Effector memory CD8-positive, alpha-beta T cell (primary cell): Measurements from ENCODE around the gene PCDHA10.

Experiments used
- ATAC-seq: fragments of 150-1000 bp; cut with Tn5 transposase; replicated peaks from 2 replicates; pipeline ENCODE4 v1.10.0; 2021; ENCODE audit warnings: mild to moderate bottlenecking, moderate library complexity
- DNase-seq, 3 experiments: peaks; one replicate each; pipeline ENCODE4 v3.0.0; 2021
- H3K27ac Mint-ChIP-seq, 2 donors: one replicate each; pipeline ENCODE4 v1.8.0; 2022; ENCODE audit warnings: mild to moderate bottlenecking in 2 of 2, mixed read lengths in 2 of 2, moderate library complexity in 2 of 2
- H3K27me3 Mint-ChIP-seq, 2 donors: one replicate each; pipeline ENCODE4 v1.8.0; 2022; ENCODE audit warnings: mixed read lengths in 2 of 2
- H3K36me3 Mint-ChIP-seq: one replicate; pipeline ENCODE4 v1.8.0; 2022; ENCODE audit warnings: mild to moderate bottlenecking, moderate library complexity, mixed read lengths; ENCODE audit not compliant: insufficient read depth
- H3K4me1 Mint-ChIP-seq, 2 donors: one replicate each; pipeline ENCODE4 v1.8.0; 2022; ENCODE audit warnings: low read depth in 2 of 2, mixed read lengths in 2 of 2
- H3K4me3 Mint-ChIP-seq, 2 donors: one replicate each; pipeline ENCODE4 v1.8.0; 2022; ENCODE audit warnings: mild to moderate bottlenecking in 2 of 2, mixed read lengths in 2 of 2, moderate library complexity in 2 of 2
- H3K9me3 Mint-ChIP-seq, 2 donors: one replicate each; pipeline ENCODE4 v1.8.0; 2022; ENCODE audit warnings: mixed read lengths in 2 of 2

The PCDHA10 gene

DNA sequence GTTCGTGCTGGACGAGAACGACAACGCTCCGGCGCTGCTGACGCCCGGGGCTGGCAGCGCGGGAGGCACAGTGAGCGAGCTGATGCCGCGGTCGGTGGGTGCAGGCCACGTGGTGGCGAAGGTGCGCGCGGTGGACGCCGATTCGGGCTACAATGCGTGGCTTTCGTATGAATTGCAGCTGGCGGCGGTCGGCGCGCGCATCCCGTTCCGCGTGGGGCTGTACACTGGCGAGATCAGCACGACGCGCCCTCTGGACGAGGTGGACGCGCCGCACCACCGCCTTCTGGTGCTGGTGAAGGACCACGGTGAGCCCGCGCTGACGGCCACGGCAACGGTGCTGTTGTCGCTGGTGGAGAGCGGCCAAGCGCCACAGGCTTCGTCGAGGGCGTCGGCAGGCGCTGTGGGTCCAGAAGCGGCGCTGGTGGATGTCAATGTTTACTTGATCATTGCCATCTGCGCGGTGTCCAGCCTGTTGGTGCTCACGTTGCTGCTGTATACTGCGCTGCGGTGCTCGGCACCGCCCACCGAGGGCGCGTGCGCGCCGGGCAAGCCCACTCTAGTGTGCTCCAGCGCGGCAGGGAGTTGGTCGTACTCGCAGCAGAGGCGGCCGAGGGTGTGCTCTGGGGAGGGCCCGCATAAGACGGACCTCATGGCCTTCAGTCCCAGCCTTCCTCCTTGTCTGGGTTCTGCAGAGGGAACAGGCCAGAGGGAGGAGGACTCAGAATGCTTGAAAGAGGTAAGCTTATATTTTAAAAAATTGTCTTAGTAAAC is 28.4 kb downstream of the PCDHA10 start:
- no peak for ATAC-seq
- peaks cover 0 to 2% of the 10 kb centered on the region in 2 donors for H3K9me3 Mint-ChIP-seq

DNA sequence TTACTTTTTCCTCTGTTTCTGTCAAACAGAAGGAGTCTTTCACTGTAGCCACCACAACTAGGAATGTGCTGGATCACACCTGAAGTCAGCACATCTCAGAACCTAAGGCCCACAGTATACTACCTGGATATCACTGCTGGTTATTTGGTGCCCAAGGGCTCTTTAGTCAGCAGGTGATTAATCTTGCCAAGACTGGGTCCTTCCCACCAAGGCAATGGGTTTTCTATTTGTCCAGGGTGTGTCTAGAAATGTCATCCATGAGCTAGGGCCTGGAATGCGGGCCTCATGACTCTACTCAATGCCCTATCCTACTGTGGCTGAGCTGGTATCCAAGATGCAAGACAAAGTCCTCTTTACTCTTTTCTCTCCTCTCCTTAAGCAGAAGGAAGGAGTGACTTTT is 60.6 kb downstream of the PCDHA10 start:
- Mint-ChIP-seq H3K4me1 (no peaks in the 10 kb centered on the region), H3K36me3 (peaks cover 4% of the 10 kb centered on the region), H3K4me3 (no peak overlapping the region), H3K9me3 (peaks cover 2 to 11% of the 10 kb centered on the region in 2 donors), H3K27ac (no peak overlapping the region), H3K27me3 (peaks cover 11 to 17% of the 10 kb centered on the region in 2 donors)
- DNase-seq (no peak), ATAC-seq (no peak)

More for the DNA sequence above, 28.4 kb downstream of the PCDHA10 start:
- Mint-ChIP-seq H3K27me3 (peaks cover 9 to 18% of the 10 kb centered on the region in 2 donors), H3K36me3 (no peaks in the 10 kb centered on the region), H3K4me3 (no peak overlapping the region), H3K27ac (no peak overlapping the region), H3K4me1 (no peaks in the 10 kb centered on the region)
- DNase-seq = no peak
